DND-41 (cell line): ENCODE measurements around the gene PITX3.
A peak's percentile ranks its signal among the peaks of the same experiment; 100 is the strongest.
"Not testable (repeated sequence)": the region's sequence is repeated elsewhere in the genome, so short reads cannot be mapped to it uniquely, and the experiment has no call there.

Experiments used
- ATAC-seq: fragments of 200-7000 bp; cut with Tn5 transposase; 3 replicates; pipeline ENCODE4 v1.9.1; 2021; ENCODE audit warnings: low read depth; ENCODE audit not compliant: insufficient read depth
- DNase-seq: peaks from one replicate; pipeline ENCODE4 v3.0.0-alpha.2; 2020
- H2AFZ ChIP-seq: 2 replicates; pipeline ENCODE4 v1.6.0; 2012; ENCODE audit warnings: low read depth, low read length
- H3K27ac ChIP-seq: 2 replicates; pipeline ENCODE4 v1.5.1; 2012; ENCODE audit warnings: low read length, inconsistent platforms
- H3K27me3 ChIP-seq: fragments of 200-600 bp; sonication (generic); 2 replicates; pipeline ENCODE4 v1.6.0; 2012; ENCODE audit warnings: low read length, mild to moderate bottlenecking, inconsistent platforms; ENCODE audit not compliant: insufficient read depth, poor library complexity
- H3K36me3 ChIP-seq: 2 replicates; pipeline ENCODE4 v1.5.1; 2012; ENCODE audit warnings: low read length, inconsistent platforms; ENCODE audit not compliant: insufficient read depth
- H3K4me1 ChIP-seq: 2 replicates; pipeline ENCODE4 v1.5.1; 2012; ENCODE audit warnings: mild to moderate bottlenecking, low read length; ENCODE audit not compliant: insufficient read depth
- H3K4me2 ChIP-seq: 2 replicates; pipeline ENCODE4 v1.6.0; 2012; ENCODE audit warnings: mild to moderate bottlenecking, moderate library complexity, low read length, inconsistent platforms; ENCODE audit not compliant: insufficient read depth
- H3K4me3 ChIP-seq, 2 experiments: fragments of 200-600 bp in 1 of 2; shearing (Covaris generic) in 1 of 2; 2 replicates each; pipeline ENCODE4 v1.5.1; 2012 to 2016; ENCODE audit warnings: inconsistent platforms in 2 of 2, low read length in 2 of 2, mild to moderate bottlenecking in 2 of 2, low read depth in 1 of 2, moderate library complexity in 1 of 2
- H3K79me2 ChIP-seq: 2 replicates; pipeline ENCODE4 v1.6.0; 2012; ENCODE audit warnings: low read length, inconsistent platforms; ENCODE audit not compliant: insufficient read depth
- H3K9ac ChIP-seq: 2 replicates; pipeline ENCODE4 v1.6.0; 2012; ENCODE audit warnings: low read depth, mild to moderate bottlenecking, inconsistent platforms, low read length, moderate library complexity
- H3K9me3 ChIP-seq: 2 replicates; pipeline ENCODE4 v1.5.1; 2012; ENCODE audit warnings: low read length, moderate library complexity, mild to moderate bottlenecking, inconsistent platforms; ENCODE audit not compliant: insufficient read depth, severe bottlenecking
- H4K20me1 ChIP-seq: 2 replicates; pipeline ENCODE4 v1.6.0; 2012; ENCODE audit warnings: low read length; ENCODE audit not compliant: insufficient read depth
- EZH2 ChIP-seq: IDR thresholded peaks from 3 replicates; pipeline ENCODE4 v1.6.1; 2012; ENCODE audit warnings: borderline replicate concordance, low read depth, mild to moderate bottlenecking, moderate library complexity, low read length, inconsistent platforms; ENCODE audit not compliant: severe bottlenecking
- TF ChIP-seq, protein P1 (sequence below): IDR thresholded peaks from 2 replicates; pipeline ENCODE4 v1.5.1; 2012; ENCODE audit warnings: borderline replicate concordance, low read length, moderate library complexity, mild to moderate bottlenecking; ENCODE audit not compliant: poor library complexity, severe bottlenecking; ENCODE audit errors: extremely low read depth

PITX3 gene

DNA sequence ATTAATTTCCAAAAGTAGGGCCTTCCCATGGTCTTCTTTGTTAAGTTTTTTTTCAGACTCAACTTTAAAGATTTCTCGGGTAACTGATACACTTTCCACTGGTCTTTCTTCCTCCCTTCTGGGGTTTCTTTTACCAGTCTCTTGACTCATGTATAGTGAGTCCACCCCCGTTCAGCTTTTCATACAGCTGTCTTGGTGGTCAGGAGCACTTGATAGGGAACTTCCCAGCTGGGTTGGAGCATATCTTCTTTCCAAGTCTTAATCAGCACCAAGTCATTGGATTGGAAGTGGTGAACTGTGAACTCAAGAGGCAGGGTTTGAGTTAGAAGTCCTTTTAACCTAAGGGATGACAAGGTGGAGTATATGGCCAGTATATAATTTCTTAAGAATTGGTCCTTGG is 44.4 kb downstream of the PITX3 start:
- H2AFZ ChIP-seq = no peak overlapping the region
- H3K4me1 ChIP-seq = no peaks in the 10 kb centered on the region
- no peak overlapping the region for H3K4me2 ChIP-seq
- no peak overlapping the region for H3K27ac ChIP-seq
- H3K9me3 ChIP-seq = no peaks in the 10 kb centered on the region
- H3K36me3 ChIP-seq = no peaks in the 10 kb centered on the region
- TF ChIP-seq, protein P1, sequence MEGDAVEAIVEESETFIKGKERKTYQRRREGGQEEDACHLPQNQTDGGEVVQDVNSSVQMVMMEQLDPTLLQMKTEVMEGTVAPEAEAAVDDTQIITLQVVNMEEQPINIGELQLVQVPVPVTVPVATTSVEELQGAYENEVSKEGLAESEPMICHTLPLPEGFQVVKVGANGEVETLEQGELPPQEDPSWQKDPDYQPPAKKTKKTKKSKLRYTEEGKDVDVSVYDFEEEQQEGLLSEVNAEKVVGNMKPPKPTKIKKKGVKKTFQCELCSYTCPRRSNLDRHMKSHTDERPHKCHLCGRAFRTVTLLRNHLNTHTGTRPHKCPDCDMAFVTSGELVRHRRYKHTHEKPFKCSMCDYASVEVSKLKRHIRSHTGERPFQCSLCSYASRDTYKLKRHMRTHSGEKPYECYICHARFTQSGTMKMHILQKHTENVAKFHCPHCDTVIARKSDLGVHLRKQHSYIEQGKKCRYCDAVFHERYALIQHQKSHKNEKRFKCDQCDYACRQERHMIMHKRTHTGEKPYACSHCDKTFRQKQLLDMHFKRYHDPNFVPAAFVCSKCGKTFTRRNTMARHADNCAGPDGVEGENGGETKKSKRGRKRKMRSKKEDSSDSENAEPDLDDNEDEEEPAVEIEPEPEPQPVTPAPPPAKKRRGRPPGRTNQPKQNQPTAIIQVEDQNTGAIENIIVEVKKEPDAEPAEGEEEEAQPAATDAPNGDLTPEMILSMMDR = no peak
- TF ChIP-seq EZH2 = no peak
- H3K27me3 ChIP-seq = peaks cover 4% of the 10 kb centered on the region
- no peaks in the 10 kb centered on the region for H4K20me1 ChIP-seq
- no peak for DNase-seq
- ATAC-seq = no peak
- H3K9ac ChIP-seq = no peak overlapping the region
- no peak overlapping the region for H3K4me3 ChIP-seq
- no peaks in the 10 kb centered on the region for H3K79me2 ChIP-seq

DNA sequence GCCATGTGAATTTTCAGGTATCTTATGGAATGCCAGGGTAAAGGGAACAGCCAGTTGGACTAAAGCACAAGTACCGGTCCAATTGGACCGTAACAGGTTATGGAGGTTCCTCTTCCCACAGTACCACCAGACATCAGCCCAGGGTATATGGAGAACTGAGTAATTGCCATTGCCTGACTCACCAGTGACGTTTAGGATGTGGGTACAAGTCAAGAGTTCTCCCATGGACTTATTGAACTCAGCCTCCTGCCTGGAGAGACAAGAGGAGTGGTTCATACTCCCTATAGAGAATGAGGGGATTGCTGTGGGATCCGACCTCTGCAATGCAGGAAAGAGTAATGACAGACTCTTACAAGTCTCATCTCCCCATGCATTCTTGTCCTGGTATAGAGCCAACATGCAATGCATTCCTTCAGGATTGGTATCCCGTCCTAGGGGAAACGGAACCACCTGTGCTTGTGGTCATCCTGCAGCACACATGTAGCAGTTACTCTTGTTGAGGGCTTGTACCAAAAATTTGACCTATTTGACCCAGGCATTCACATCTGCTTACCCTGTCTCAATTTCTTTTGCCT is 45.9 kb downstream of the PITX3 start:
- H3K4me1 ChIP-seq = no peaks in the 10 kb centered on the region
- H3K79me2 ChIP-seq = no peaks in the 10 kb centered on the region
- H3K27me3 ChIP-seq = no peaks in the 10 kb centered on the region
- H3K27ac ChIP-seq = no peak overlapping the region
- H3K9ac ChIP-seq = no peak overlapping the region
- TF ChIP-seq EZH2 = no peak
- TF ChIP-seq, protein P1 = no peak
- H4K20me1 ChIP-seq = no peaks in the 10 kb centered on the region
- ATAC-seq (no peak), DNase-seq (no peak)
- no peak overlapping the region for H2AFZ ChIP-seq
- H3K36me3 ChIP-seq = no peaks in the 10 kb centered on the region
- H3K9me3 ChIP-seq = no peaks in the 10 kb centered on the region
- no peak overlapping the region for H3K4me2 ChIP-seq
- H3K4me3 ChIP-seq = no peak overlapping the region

DNA sequence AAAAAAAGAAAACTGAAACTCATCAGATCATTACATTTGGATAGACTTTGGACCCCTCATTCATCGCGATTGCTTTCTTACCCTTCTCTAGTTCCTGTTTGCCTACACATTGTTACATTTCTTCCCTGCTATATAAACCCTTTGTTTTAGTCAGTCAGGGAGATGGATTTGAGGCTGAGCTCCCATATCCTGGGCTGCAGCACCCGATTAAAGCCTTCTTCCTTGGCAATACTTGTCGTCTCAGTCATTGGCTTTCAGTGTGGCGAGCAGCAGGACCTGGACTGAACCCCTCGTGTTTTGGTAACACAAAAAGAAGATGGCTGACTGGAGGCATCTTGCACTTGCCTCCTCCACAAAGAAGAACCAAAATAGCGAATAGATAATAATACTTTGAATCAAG is 49.4 kb downstream of the PITX3 start:
- no peak overlapping the region for H3K4me3 ChIP-seq
- H4K20me1 ChIP-seq = no peaks in the 10 kb centered on the region
- H3K9me3 ChIP-seq = no peaks in the 10 kb centered on the region
- peaks cover 6% of the 10 kb centered on the region for H3K4me1 ChIP-seq
- no peaks in the 10 kb centered on the region for H3K79me2 ChIP-seq
- TF ChIP-seq, protein P1 = no peak
- TF ChIP-seq EZH2 = no peak
- no peaks in the 10 kb centered on the region for H3K36me3 ChIP-seq
- H3K27ac ChIP-seq = no peak overlapping the region
- H3K9ac ChIP-seq = no peak overlapping the region
- H2AFZ ChIP-seq = no peak overlapping the region
- no peak for ATAC-seq
- H3K27me3 ChIP-seq = no peaks in the 10 kb centered on the region
- H3K4me2 ChIP-seq = no peak overlapping the region
- no peak for DNase-seq

DNA sequence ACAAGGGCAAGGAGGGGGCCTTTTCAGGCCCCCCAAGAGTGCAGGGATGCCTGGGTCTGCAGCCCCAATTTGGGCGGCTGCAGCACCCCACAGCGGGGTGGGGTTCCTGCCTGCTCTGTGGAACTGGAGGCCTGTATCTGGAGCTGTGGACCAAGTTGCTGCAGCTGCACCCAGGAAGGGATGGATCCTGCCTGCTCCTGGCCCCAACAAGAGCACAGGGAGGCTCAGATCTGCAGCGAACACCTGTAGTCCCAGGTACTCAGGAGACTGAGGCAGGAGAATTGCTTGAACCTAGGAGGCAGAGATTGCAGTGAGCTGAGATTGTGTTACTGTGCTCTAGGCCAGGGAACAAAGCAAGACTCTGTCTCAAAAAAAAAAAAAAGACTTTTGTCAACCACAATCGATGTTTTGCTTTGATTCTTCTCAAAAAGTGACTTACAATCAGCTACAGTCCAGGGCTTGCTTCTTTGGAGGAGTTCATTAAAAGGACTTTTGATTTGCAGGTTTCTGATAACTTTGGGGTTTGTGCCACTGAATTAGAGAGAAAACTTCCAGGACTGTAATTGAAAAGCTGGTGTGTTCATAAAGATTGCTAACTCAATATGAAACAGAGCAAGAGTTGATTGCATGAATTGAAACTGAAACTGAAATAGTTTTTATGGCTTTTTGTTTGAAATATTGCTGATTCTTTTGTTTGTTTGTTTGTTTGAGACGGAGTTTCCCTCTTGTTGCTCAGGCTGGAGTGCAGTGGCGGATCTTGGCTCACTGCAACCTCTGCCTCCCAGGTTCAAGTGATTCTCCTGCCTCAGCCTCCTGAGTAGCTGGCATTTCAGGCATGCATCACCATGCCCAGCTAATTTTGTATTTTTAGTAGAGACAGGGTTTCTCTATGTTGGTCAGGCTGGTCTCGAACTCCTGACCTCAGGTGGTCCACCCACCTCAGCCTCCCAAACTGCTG is 52.1 kb downstream of the PITX3 start:
- H3K4me1 ChIP-seq, H3K27ac ChIP-seq, H3K4me3 ChIP-seq, H3K9ac ChIP-seq, H3K36me3 ChIP-seq, H3K79me2 ChIP-seq, H3K27me3 ChIP-seq, ATAC-seq, DNase-seq, H3K9me3 ChIP-seq, H4K20me1 ChIP-seq: not testable (repeated sequence)
- peak overlapping the region; percentile 62; the same call in 1 of the 2 replicates for H2AFZ ChIP-seq
- peak overlapping the region; percentile 40; the same call in 1 of the 2 replicates for H3K4me2 ChIP-seq
